K562 (cell line): ENCODE results near the gene NEURL1. TPM values are rescaled to one million over a fixed set of nuclear protein-coding genes. Genes with fewer than 3 reads are reported as not detected.

Experiments
- ATAC-seq: fragments of 200-7000 bp; cut with Tn5 transposase; 3 replicates; pipeline ENCODE4 v1.9.1; 2020; ENCODE audit warnings: moderate library complexity
- BruUV-seq: library from RNA; stranded (reverse); fragments of 400-500 nt; replicated peaks from 2 replicates; lab custom pipeline; 2021; lab: Mats Ljungman, UMichigan
- CTCF ChIA-PET: fragments of 300-600 bp; formaldehyde crosslinking; extraction: SDS; loops from one replicate; lab custom pipeline; 2021; ENCODE audit warnings: low intra/inter-chr PET ratio; lab: Yijun Ruan, JAX
- POLR2A ChIA-PET: fragments of 300-600, 350-650 bp; sonication (Branson Sonifier 250); formaldehyde crosslinking; extraction: SDS; loops from one replicate; lab custom pipeline; 2021; ENCODE audit warnings: antibody characterized with exemption, inconsistent platforms; lab: Yijun Ruan, JAX
- DNase-seq, 4 experiments: peaks; one replicate each; pipeline versions ENCODE4 v3.0.0 to v3.0.0-alpha.2; 2011 to 2018; ENCODE audit warnings: low spot score in 3 of 4, mixed read lengths in 3 of 4; ENCODE audit errors: extremely low read depth in 1 of 4
- FAIRE-seq: peaks from 2 replicates; lab custom pipeline; 2011; peaks lifted over from hg19 to GRCh38; lab: Jason Lieb, UNC
- H2AFZ ChIP-seq: 2 replicates; pipeline ENCODE4 v1.6.0; 2011; ENCODE audit warnings: low read depth, low read length, control low read depth, inconsistent platforms
- H3K27ac ChIP-seq: fragments of 200-600 bp; 3 replicates; pipeline ENCODE4 v1.8.0; 2011; ENCODE audit warnings: low read depth, mild to moderate bottlenecking, control low read depth, inconsistent platforms, low read length, moderate library complexity, mixed read lengths; ENCODE audit errors: extremely low read depth
- H3K27me3 ChIP-seq, 2 experiments: fragments of 300-600 bp in 1 of 2; 2 replicates in 1 of 2; 3 replicates in 1 of 2; pipeline versions ENCODE4 v1.6.0 to v1.8.0; 2011; ENCODE audit warnings: inconsistent platforms in 2 of 2, low read length in 2 of 2, mild to moderate bottlenecking in 1 of 2, mixed read lengths in 1 of 2, moderate library complexity in 1 of 2; ENCODE audit not compliant: control insufficient read depth in 2 of 2, insufficient read depth in 2 of 2
- H3K36me3 ChIP-seq: fragments of 300-600 bp; 3 replicates; pipeline ENCODE4 v1.8.0; 2011; ENCODE audit warnings: mild to moderate bottlenecking, low read length, inconsistent platforms; ENCODE audit not compliant: control insufficient read depth, insufficient read depth
- H3K4me1 ChIP-seq, 2 experiments: fragments of 200-600 bp in 1 of 2; replicated peaks in 1 of 2; 2 replicates in 1 of 2; 3 replicates in 1 of 2; pipeline versions ENCODE4 v1.5.1 to v1.8.0; 2011; ENCODE audit warnings: inconsistent platforms in 2 of 2, low read length in 2 of 2, mild to moderate bottlenecking in 1 of 2, mixed read lengths in 1 of 2, moderate library complexity in 1 of 2; ENCODE audit not compliant: control insufficient read depth in 2 of 2, insufficient read depth in 2 of 2
- H3K4me2 ChIP-seq: 2 replicates; pipeline ENCODE4 v1.6.1; 2011; ENCODE audit warnings: low read length, control low read depth, inconsistent platforms, mixed read lengths; ENCODE audit not compliant: insufficient read depth
- H3K4me3 ChIP-seq: fragments of 200-600 bp; sonication (generic), shearing (Covaris generic); 2 replicates; pipeline ENCODE4 v1.5.1; 2016; ENCODE audit warnings: control low read depth, inconsistent platforms
- H3K79me2 ChIP-seq: fragments of 200-600 bp; 3 replicates; pipeline ENCODE4 v1.8.0; 2011; ENCODE audit warnings: low read length, inconsistent platforms; ENCODE audit not compliant: control insufficient read depth, insufficient read depth
- H3K9ac ChIP-seq, 2 experiments: 2 replicates each; pipeline versions ENCODE4 v1.6.0 to v1.6.1; 2011; ENCODE audit warnings: low read depth in 2 of 2, low read length in 2 of 2, control low read depth in 1 of 2, inconsistent platforms in 1 of 2, mild to moderate bottlenecking in 1 of 2, mixed read lengths in 1 of 2; ENCODE audit not compliant: insufficient read depth in 1 of 2
- H3K9me1 ChIP-seq: one replicate; pipeline ENCODE4 v1.6.0; 2011; ENCODE audit warnings: inconsistent platforms, mild to moderate bottlenecking, low read length, moderate library complexity; ENCODE audit not compliant: control insufficient read depth, insufficient read depth
- H3K9me3 ChIP-seq: replicated peaks from 2 replicates; pipeline ENCODE4 v1.5.1; 2011; ENCODE audit warnings: low read depth, low read length, inconsistent platforms; ENCODE audit not compliant: control insufficient read depth, insufficient read depth
- H4K20me1 ChIP-seq: replicated peaks from 2 replicates; pipeline ENCODE4 v1.6.1; 2011; ENCODE audit warnings: low read length, inconsistent platforms, mixed read lengths; ENCODE audit not compliant: control insufficient read depth, insufficient read depth
- GABPB1 ChIP-seq: sonication (generic); formaldehyde crosslinking; IDR thresholded peaks from 2 replicates; pipeline ENCODE4 v1.8.0; 2022; ENCODE audit warnings: mild to moderate bottlenecking, missing genetic modification reagents
- RAD21 ChIP-seq, 2 experiments: fragments of 250-450 bp in 1 of 2; fragments of 450-650 bp in 1 of 2; sonication (Bioruptor Pico) in 1 of 2; formaldehyde crosslinking in 1 of 2; IDR thresholded peaks in 1 of 2; conservative IDR thresholded peaks in 1 of 2; 2 replicates each; pipeline versions ENCODE4 v1.4.0 to v1.8.0; 2020 to 2022; ENCODE audit warnings: mild to moderate bottlenecking in 2 of 2, moderate library complexity in 1 of 2
- SMAD1 ChIP-seq: fragments of 150-350 bp; IDR thresholded peaks from 2 replicates; pipeline ENCODE4 v1.6.1; 2014; ENCODE audit warnings: low read length, low read depth; ENCODE audit not compliant: partially characterized antibody
- SMAD3 ChIP-seq: fragments of 450-650 bp; formaldehyde crosslinking; conservative IDR thresholded peaks from 2 replicates; pipeline ENCODE4 v1.4.0; 2020; ENCODE audit warnings: mild to moderate bottlenecking
- TAF7 ChIP-seq: fragments of 450-650 bp; IDR thresholded peaks from 2 replicates; pipeline ENCODE4 v1.6.1; 2016; ENCODE audit warnings: missing genetic modification characterization, missing compliant biosample characterization
- TBP ChIP-seq: optimal IDR thresholded peaks from 2 replicates; pipeline ENCODE3; 2011; ENCODE audit warnings: low read depth, low read length, improper control_type of control experiment
- ZNF224 ChIP-seq: sonication (generic); formaldehyde crosslinking; IDR thresholded peaks from 2 replicates; pipeline ENCODE4 v1.8.0; 2022; ENCODE audit warnings: mild to moderate bottlenecking, missing genetic modification reagents
- WGBS: fragments of 100-300 bp; shearing (Covaris generic); methylation state at CpG from one replicate; pipeline ENCODE4 v1.1.6; 2016; ENCODE audit warnings: low coverage, mixed read lengths; ENCODE audit not compliant: insufficient coverage; ENCODE audit errors: missing lambda C conversion rate; 5-methylcytosine and 5-hydroxymethylcytosine counted together
- in situ Hi-C: fragments of 300-500 bp; cut with MboI; formaldehyde crosslinking; loops from 4 replicates; pipeline ENCODE4 v1.15.0; 2018; ENCODE audit warnings: inconsistent platforms, mixed read lengths
- intact Hi-C: fragments of 100-400 bp; cut with micrococcal nuclease; formaldehyde crosslinking; loops from 2 replicates; pipeline ENCODE4 v1.14.2; 2022
- polyA plus RNA-seq, 8 experiments: library from polyadenylated mRNA; depleted of rRNA in 4 of 8; stranded (reverse) in 5 of 8; unstranded in 3 of 8; fragments of >200 nt; fragmentation: Nextera tagmentation in 2 of 8; fragmentation: Illumina TruSeq in 1 of 8; extraction: Ambion mirVana in 2 of 8; extraction: Trizol in 1 of 8; gene quantifications; 2 replicates each; pipeline versions ENCODE4 v1.2.1 to v1.2.3, GENCODE V29; 2011 to 2014; ENCODE audit warnings: inconsistent platforms in 1 of 8, missing spikeins in 1 of 8
- total RNA-seq, 7 experiments: library from RNA; depleted of rRNA in 6 of 7; stranded (reverse); fragments of >200 nt in 6 of 7; fragmentation: Illumina TruSeq in 2 of 7; extraction: Trizol in 2 of 7; gene quantifications; 2 replicates each; pipeline versions ENCODE4 v1.2.1 to v1.2.3, GENCODE V29; 2011 to 2021; ENCODE audit warnings: low replicate concordance in 1 of 7

The NEURL1 gene
- total and polyA plus RNA-seq, 9 of the 15 experiments (the other 6 are each of a cell fraction or from before 2014, with no cell fraction given): 0.01 to 0.45 (median 0.16) TPM; not detected in 5

DNA sequence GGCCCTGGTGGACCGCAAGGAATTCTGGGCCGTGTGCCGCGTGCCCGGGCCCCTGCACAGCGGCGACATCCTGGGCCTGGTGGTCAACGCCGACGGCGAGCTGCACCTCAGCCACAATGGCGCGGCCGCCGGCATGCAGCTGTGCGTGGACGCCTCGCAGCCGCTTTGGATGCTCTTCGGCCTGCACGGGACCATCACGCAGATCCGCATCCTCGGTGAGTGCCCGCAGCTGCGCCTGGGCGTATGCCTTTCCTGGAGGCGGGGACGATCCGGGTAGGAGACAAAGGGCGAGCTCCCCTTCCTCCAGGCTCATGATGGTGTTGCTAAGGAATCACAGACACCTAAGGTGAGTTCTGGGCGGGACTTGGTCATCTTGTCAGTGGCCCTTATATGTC lies 91.5 kb downstream of the NEURL1 start:
- intact Hi-C loops: no loop called here
- Histone ChIP-seq H3K4me3 (no peak overlapping the region), H3K36me3 (no peaks in the 10 kb centered on the region), H3K9ac (no peak overlapping the region)
- no peak for FAIRE-seq
- no peak for TF ChIP-seq RAD21 (CRISPR knock-in tag; conservative IDR thresholded peaks at IDR 0.05 in 1 of 2, IDR thresholded peaks at IDR 0.05 in 1 of 2)
- TF ChIP-seq, all 486 proteins: peak for 0
- POLR2A ChIA-PET: interaction anchor here (0.6 kb wide), 2 partner anchors 30 to 49 kb away, joined by 3 read pairs; no protein-coding TSS in a partner anchor
- 100% methylated on average over 2 of the region's 32 CpGs for WGBS
- no peak for ATAC-seq
- H3K27me3 ChIP-seq: no peaks in the 10 kb centered on the region
- no TSS peak for BruUV-seq
- H3K4me2 ChIP-seq: no peak overlapping the region
- in situ Hi-C loops: loop anchor here (25.0 kb wide), 1 partner anchor 277 kb away; the partner anchor contains the start of gene SH3PXD2A
- no peaks in the 10 kb centered on the region for H3K9me3 ChIP-seq
- H3K27ac ChIP-seq: no peak overlapping the region
- H4K20me1 ChIP-seq: no peaks in the 10 kb centered on the region
- no peaks in the 10 kb centered on the region for H3K9me1 ChIP-seq
- no peak overlapping the region for H2AFZ ChIP-seq
- no peak for DNase-seq
- H3K79me2 ChIP-seq: no peaks in the 10 kb centered on the region
- CTCF ChIA-PET: no interaction called here
- peaks cover 8 to 13% of the 10 kb centered on the region in 2 experiments; a peak in 3 of 5 replicates for H3K4me1 ChIP-seq

DNA sequence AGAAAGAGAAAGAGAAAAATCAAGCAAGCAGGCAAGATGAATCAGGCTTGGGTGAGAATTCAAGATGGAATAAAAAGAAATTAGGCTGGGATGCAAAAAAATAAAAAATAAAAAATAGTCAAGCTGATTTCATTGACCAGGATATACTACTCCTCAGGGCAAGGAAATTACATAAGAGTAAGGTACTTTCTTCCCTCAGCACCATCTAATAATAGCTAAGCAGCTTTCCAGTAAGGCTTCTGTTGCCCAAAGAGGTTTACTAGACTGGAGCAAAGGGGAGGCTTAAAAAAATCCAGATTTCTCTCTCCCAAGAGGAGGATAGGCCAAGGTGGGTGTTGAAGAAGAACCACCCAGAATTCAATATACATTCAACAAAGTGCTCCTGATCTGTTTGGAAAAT lies 93.6 kb downstream of the NEURL1 start:
- ATAC-seq (no peak), DNase-seq (no peak), FAIRE-seq (no peak)
- BruUV-seq: no TSS peak
- Histone ChIP-seq H4K20me1 (no peaks in the 10 kb centered on the region), H3K4me1 (peaks cover 4 to 7% of the 10 kb centered on the region in 2 experiments; a peak in 3 of 5 replicates), H3K9ac (no peak overlapping the region), H3K4me3 (no peak overlapping the region), H3K27me3 (no peaks in the 10 kb centered on the region), H3K9me1 (no peaks in the 10 kb centered on the region), H3K27ac (no peak overlapping the region), H2AFZ (no peak overlapping the region), H3K9me3 (no peaks in the 10 kb centered on the region), H3K36me3 (no peaks in the 10 kb centered on the region), H3K4me2 (no peak overlapping the region), H3K79me2 (no peaks in the 10 kb centered on the region)
- TF ChIP-seq SMAD1: no peak
- no peak for TF ChIP-seq TBP
- no peak for TF ChIP-seq TAF7
- no peak for TF ChIP-seq ZNF224 (CRISPR knock-in tag)
- no peak for TF ChIP-seq GABPB1
- no peak for TF ChIP-seq SMAD3 (CRISPR knock-in tag)
- intact Hi-C loops (no loop called here), in situ Hi-C loops (loop anchor here (25.0 kb wide), 1 partner anchor 275 kb away; the partner anchor contains the start of gene SH3PXD2A)
- ChIA-PET POLR2A (no interaction called here), CTCF (no interaction called here)
